GM19455 (cell line): ENCODE results near the gene PCNX1.
"Not testable (repeated sequence)": the region's sequence is repeated elsewhere in the genome, so short reads cannot be mapped to it uniquely, and the experiment has no call there.

ENCODE experiments used
- ATAC-seq: cut with Tn5 transposase; IDR thresholded peaks from one replicate; pipeline ENCODE4 v1.9.1; 2021; ENCODE audit not compliant: unreplicated experiment

Gene PCNX1

DNA sequence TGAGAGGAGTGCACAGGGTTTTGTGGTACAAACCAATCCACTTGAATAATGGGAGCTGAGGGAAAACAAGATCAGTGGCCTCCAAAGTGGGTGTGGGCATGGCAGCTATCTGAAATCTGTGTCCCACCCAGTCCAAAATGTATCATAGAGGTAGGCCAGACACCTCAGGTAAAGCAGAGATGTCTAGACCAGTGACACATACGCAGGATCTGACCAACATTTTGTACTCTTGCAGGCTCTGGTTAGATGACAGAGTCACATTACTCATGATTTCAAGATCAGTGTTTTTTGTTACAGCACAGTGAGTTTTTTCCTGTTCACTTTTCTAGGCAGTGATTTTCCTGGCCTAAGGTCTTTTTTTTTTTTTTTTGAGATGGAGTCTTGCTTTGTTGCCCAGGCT, 211.8 kb downstream of the PCNX1 start:
- ATAC-seq = no peak

DNA sequence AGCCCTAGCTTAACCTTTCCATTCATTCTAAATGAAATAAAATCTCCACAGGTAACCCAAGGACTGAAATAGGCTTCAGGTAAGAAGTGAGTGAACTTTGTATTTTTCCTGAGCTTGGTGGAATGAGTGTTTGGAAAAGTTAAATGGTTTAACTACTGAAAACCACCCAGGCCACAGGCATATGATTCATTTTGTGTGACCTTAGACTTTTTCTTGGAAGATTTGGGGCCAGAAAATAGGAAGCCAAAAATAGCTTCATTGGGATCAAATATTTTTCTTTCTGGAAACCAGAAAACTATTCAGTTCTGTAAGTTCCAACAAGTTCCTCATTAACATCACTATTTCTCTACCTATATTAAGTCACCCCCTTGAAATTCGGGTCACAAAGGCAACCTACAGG, 212.6 kb downstream of the PCNX1 start:
- ATAC-seq = no peak

DNA sequence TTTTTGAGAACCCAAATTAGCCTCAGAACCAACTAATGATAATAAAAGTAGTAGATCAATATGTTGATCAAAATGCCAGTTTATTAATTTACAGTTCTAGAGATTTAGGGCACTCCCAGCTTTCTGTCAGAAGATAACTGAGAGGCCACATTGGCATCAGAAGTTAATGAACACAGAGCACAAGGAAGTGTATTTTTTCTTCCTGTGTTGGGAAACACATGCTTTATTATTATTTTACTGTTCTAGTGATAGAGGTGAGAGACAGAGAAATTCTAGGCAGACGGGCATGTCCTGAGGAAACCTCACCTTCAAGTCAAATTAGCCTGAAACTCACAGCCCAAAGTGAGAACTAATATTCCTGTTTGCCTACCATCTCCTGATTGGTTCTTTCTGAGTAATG, 213.7 kb downstream of the PCNX1 start:
- ATAC-seq = no peak

DNA sequence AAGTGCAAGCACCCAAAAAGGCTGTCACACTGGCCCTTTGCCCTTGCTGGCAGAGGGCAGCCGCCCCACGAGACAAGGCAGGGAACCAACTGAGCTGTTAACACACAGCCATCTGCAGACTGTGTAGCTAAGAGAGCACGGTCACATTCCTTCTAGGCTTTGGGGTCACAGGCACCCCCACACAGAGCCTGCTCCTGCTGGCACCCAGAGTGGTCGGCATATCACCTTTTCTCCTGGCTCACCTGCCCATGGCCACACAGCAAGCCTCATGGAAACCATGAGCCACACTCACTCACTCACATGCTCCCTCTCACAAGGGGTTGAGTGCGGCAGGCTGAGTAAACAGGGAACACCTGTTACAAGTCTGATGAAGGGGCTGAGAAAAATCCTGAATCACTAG, 214.5 kb downstream of the PCNX1 start:
- no peak for ATAC-seq

DNA sequence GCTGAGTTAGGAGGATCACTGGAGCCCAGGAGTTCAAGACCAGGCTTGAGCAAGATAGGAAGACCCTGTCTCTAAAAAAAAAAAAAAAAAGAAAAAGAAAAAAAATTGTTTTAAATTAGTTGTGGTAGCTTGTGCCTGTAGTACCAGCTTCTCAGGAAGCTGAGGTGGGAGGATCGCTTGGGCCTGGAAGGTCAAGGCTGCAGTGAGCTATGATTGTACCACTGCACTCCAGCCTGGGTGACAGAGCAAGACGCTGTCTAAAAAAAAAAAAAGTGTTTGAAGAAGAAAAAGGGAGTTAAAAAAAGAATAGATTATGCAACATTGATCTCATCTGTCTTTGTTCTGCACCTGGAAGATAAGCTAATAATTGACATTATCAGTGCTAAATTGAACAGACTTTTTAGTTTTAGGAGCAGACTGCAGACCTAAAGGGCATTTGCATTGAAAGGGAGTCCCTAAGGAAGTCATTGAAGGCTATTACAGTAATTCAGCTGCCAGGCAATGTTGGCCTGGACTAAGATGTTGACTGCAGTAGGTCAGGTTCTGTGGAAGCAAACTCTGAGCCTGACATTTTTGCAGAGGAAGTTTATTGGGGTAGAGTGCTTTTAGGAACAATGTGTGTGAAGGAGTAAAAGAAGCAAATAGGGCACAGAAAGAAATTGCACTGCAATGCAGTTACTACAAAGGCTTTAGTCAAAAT, 215.8 kb downstream of the PCNX1 start:
- ATAC-seq = no peak

DNA sequence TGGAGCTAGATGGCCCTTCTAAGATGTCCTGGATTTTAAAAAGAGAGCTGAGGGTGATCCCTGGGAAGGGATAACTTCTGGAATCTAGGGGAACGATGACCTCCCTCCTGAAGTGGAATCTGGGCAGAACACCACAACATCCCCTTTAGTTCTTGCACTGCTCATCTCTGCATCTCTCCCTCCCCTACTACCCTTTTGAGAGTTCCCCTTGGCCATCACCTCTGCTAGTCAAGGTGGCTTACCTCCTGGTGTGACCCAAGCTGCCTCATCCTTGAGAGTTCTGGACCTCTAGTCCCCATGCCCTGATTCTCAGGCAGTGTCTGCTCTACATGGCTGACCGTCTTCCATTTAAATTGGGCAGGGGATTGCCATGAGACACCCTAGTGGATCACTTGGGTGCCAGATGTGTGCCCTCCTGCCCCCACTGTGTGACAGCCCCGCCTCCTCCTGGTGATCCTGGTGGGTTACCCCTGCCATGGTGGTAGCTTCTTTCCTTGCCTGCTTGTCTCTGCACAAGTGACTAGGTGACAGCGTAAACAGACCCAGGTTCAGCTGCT, 216.4 kb downstream of the PCNX1 start:
- no peak for ATAC-seq

DNA sequence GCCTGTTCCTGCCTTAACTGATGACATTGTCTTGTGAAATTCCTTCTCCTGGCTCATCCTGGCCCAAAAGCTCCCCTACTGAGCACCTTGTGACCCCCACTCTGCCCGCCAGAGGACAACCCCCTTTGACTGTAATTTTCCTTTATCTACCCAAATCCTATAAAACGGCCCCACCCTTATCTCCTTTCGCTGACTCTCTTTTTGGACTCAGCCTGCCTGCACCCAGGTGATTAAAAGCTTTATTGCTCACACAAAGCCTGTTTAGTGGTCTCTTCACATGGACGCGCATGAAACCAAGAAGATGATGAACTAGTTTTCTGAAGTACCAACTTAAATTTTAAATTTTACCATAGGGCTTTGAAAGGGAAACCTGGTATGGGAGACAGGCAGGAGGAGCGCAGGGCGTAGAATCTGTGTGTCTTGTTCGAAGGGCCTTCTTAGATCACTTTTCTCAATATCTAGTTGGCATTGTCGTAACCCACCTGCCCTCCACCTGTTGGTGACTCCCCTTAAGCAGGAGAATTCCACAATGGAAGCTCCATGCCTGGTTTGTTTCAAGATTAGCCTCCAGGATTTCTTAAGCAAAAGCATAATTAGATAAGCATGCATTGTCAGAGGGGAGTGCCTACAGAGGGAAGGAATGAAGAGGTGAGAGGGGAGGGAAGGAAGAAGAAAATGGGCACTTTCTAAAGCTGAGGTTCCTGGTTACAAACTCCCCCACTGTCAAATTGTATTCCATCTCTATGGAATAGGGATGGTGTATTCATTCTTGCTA, 222.6 kb downstream of the PCNX1 start:
- ATAC-seq = not testable (repeated sequence)

DNA sequence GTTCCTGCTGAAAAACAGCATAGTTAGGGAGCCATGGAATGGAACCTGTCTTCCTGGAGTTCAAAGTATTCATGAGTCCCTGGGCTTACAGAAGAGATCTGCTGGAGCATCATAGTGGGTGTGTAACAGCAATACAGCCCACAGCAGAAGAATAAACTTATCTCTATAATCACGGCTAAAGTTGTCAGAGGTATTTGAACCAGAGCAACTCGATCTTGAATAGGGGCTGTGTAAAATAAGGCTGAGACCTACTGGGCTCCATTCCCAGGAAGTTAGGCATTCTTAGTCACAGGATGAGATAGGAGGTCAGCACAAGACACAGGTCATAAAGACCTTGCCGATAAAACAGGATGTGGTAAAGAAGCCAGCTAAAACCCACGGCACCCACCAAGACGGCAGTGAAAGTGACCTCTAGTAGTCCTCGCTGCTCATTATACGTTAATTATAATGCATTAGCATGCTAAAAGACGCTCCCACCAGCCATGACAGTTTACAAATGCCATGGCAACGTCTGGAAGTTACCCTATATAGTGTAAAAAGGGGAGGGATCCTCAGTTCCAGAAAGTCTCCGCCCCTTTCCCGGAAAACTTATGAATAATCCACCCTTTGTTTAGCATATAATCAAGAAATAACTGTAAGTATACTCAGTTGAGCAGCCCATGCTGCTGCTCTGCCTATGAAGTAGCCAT, 223.4 kb downstream of the PCNX1 start:
- ATAC-seq = no peak

DNA sequence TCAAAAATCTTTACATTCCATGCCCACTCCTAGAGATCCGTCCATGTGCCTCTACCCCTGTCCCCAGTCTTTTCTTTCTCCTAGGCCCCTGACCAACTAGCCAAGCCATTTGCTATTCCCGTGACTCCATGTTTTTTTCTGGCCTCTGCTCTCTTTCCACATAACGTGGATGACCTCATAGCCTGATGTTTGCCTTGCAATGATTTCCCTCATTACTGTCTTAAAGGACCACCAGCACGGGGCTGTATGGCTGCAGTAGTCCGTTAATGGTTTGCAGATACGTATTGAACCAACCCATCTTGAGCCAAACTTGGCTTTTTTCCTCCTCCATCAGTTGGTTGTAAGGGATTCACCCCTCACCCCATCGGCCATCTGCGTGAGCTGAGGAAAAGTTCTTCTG, 226.0 kb downstream of the PCNX1 start:
- no peak for ATAC-seq

DNA sequence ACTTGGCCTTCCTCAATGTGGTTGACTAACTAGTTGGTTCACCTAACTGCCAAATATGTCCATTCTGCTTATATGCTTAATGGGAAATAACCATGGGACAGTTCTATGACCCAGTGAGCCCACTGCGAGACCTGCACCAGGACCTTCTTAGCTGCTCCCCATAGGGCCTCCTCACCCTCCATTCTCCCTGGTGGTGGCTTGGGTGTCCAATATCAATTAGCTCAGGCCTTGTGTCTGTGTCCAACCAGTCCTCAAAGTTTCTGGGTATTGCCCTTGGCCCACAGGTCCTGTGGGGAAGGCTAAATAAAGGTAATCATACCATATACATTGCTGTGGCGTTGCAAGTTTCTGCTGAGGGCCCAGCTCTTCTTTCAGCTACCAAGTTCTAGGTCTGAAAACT, 228.2 kb downstream of the PCNX1 start:
- ATAC-seq = no peak

DNA sequence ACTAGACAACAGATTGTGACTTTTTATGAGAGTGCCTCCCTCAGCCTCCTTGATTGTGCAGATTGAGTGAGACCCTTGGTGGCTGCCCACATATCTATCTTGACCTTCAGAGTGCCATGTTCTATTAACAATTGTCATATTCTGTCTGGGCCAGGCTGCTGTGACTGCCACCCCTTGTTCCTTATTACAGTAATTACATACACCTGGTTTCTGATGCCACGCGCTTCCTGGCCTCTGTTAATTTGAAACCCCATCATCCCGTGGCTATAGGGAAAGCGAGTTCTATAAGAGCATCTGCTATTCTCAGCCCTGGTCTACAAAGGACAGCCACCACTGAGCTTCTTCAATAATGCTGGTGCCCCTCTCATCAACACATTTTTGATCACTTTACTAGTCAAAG, 228.7 kb downstream of the PCNX1 start:
- ATAC-seq = no peak

DNA sequence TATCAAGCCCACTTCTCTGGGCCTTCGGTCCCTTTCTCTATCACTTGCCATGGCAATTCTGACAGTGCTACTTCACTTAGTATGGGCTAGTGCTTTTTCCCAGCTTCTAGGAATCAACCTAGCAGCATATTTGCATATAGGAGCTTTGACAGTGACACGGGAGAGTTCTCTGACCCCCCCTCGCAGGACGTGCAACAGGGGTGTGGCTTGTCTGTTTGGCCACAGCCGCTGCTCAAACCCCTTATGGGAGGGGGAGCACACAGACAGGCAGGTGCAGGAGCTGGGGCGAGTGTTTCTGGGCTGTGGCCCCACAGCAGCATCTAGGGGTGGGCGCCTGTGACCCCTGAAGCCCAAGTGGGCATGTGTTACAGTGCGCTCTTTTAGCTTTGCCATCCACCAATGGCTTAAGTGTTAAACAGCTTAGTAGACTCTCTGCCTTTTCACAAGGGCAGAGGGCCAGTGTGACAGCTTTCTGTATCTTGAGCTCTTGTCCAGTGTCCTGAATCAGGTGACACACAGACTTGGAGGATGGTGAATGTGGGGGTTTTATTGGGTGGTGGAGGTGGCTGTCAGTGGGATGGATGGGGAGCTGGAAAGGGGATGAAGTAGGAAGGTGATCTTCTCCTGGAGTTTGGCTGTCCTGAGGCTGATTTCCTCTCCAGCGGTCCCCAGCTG, 229.3 kb downstream of the PCNX1 start:
- ATAC-seq = no peak

DNA sequence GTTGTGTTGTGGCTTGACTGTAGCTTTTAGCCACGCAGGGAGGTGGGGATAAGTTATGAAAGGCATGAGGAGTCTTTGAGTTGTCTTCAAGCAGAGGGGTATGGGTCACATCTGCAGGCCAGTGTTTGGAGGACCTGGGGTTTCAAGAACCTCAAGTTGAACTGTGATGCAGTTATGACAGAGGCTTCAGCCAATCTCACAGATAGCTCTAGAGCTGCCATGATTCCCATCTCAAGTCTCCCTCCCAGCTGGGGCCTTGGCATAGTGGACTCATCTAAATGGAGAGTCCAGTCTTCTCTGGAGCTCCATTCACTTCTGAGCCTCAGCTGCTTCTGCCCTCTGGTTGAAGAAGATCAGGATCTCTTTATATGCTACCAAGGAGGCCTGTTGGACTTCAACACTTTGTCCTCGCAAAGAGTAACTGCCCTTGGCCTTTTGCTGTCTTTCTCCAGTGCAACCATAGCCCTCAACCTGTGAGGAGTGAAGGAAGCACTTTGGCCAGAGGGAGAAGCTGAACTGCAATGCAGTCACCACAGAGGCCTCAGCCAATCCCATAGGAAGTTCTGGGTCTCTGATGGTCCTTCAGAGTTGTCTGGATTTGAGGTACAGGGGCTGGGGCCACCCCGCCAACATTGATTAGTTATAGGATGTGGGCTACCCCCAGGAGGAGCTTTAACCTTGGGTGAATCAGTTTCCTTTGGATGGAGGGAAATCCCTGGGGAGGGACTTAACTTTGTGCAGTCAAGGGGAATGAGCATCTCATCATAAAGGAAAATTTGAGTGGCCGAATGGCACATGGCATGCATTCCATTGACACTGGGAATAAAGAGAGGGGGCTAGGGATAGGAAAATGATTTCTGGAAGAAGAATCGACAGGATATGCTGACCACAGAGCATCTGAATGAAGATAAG, 230.5 kb downstream of the PCNX1 start:
- ATAC-seq = no peak

DNA sequence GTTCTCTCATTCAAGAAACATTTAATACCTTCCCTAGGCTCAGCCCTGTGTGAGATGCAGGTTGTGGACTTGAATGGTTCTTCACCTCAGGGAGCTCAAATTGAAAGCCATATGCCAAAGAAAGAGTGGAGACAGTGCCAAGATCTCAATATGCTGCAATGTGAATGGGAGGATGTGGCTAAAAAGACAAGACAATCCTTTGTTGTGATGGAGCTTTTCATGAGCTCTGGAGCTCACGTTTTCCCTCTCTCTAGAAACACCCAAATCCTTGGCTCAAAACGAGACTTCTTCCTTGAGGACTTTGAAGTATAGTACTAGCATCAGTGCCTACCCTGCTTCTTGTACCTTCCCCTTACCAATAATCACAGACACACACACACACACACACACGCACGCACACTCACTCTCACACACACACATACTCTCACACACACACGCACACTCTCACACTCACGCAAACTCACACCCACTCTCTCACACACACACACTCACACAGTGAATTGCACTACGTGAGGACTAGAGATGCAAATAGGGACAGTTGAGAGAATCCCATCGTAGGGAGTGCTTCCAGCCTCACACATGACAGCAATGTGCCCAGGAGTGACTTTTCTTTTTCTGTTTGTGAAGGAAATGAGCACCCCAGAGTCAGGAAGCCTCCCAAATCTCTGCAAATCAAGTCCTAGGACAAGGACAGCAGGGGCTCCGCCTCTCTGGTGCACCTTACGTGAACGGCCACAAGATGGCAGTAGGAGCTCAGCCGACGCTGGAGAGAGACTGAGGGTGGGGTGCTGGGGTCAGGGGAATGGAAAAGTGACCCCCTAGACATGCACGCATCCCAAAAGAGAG, 231.4 kb downstream of the PCNX1 start:
- ATAC-seq = no peak

DNA sequence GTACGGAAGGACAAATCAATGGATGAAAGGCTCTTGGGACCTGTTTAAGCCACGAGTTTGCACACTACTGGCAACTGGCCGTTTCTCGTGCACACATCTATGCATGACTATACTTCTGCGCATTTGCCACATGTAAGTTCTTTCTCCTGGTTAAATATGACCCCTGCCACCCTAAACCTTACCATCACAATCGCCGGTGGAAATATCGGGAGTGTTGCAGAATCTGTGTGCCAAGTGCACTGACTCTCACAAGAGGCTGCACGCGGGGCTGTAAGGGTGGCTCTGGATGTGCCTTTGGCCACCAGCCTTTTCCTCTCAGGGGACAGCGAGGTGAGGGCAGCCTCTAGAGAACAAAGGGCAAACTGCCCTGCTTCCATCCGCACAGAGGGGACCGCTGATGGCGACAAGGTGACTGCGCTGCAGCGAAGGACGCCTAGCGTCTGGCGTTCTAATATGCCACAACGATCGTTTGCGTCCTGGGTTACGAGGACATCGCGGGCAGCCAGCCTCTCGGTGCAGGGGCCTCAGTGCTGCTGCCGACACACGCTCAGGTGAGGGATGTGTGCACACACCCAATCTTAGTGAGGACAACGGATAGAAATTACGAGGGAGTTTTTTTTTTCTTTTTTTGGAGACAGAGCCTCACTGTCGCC, 232.2 kb downstream of the PCNX1 start:
- no peak for ATAC-seq

DNA sequence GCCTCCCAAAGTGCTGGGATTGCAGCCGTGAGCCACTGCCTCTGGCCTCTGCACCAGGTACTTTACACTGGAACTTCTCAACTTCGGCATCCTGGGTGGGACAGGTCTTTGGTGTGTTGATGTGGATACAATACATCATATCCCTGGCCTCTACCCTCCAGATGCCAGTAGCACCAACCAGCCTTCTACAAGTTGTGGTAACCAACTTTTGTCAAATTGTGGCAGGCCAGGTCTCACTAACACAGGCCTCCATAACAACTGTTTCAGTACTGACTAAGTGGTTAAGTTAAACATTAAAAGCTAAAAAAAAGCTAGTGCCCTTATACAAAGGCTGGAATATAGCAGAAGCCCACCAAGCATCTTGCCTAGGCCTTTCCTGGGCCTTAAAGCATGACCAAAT, 232.9 kb downstream of the PCNX1 start:
- ATAC-seq = no peak

DNA sequence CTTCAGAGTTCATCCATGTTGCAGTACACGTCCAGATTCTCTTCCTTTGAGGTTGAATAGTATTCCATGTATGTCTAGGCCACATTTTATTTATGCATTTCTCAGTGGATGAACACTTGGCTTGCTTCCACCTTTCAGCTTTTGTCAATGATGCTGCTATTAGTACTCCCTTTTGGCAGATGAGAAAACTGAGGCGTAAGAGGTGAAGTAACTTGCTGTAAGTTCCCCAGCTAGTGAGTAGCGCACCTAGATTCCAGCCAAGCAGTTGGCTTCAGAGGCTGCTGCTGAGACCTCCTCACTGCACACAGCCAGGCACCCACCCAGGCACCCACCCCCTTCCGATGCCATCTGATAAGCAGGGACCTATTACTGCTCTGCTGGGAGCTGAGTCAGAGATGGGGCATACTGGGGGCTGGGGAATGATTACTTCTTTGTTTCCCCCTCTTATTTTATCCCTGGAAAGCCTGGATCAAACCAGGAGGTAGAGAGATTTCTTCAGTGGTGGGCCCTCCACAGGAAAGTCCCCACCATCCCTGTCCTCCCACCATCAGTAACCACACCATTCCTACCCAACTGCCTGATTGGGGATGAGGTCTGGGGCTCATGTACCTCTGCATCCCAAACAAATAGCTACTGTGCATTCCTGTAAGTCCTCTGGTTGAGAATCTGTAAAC, 234.6 kb downstream of the PCNX1 start:
- ATAC-seq = no peak

DNA sequence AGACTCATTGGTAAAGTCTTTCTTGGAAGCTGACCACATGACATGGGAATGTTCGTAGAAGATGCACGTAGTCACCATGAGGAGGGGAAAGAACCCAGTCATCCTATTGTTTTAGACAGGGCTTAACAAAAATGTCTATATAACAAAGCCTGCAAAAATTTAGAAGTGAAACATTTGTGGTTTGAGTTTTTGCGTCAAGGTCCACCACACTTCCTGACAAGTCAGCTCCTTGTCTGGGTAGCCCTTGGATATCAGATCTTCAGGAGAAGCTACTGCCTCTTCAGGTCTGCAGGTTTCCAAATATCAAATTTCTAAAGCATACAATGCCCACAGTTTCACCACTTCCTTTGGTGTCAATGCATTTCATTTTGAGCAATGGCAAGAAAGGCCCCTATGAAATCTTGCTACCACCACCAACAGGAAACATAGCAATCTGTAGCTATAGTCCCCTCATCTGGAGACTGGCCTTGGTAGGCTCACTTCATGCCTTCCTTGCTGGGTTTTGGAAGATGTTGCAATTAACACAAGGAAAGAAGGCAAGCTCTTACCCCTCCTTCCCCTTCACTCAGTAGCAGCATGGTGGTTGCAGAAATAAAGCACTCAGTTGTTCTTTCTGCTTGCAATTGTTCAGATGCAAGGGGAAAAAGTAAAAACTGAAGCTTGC, 235.2 kb downstream of the PCNX1 start:
- no peak for ATAC-seq
